HepG2 (cell line): ENCODE results near the gene NKX2-3.

Experiments
- CTCF ChIP-seq: sonication (generic); formaldehyde crosslinking; IDR thresholded peaks from 2 replicates; pipeline ENCODE4 v1.5.0; 2020; ENCODE audit warnings: mild to moderate bottlenecking, missing genetic modification reagents, moderate library complexity
- EP300 ChIP-seq, 3 experiments: sonication (generic) in 1 of 3; formaldehyde crosslinking in 1 of 3; IDR thresholded peaks; 2 replicates each; pipeline versions ENCODE4 v1.5.1 to v1.6.1; 2011 to 2020; ENCODE audit warnings: low read depth in 2 of 3, low read length in 2 of 3, borderline replicate concordance in 1 of 3, improper control_type of control experiment in 1 of 3, mild to moderate bottlenecking in 1 of 3, missing genetic modification reagents in 1 of 3, moderate library complexity in 1 of 3
- KDM1A ChIP-seq: IDR thresholded peaks from 2 replicates; pipeline ENCODE4 v1.6.1; 2016; ENCODE audit warnings: missing compliant biosample characterization
- POLR2A ChIP-seq, 2 experiments: IDR thresholded peaks; 2 replicates each; pipeline ENCODE4 v1.6.1; 2011; ENCODE audit warnings: low read depth in 2 of 2, low read length in 2 of 2, mild to moderate bottlenecking in 1 of 2, moderate library complexity in 1 of 2; ENCODE audit not compliant: insufficient read depth in 1 of 2
- RNF219 ChIP-seq: sonication (generic); formaldehyde crosslinking; IDR thresholded peaks from 2 replicates; pipeline ENCODE4 v1.5.0; 2020; ENCODE audit warnings: mild to moderate bottlenecking, missing genetic modification reagents
- STAT6 ChIP-seq: sonication (generic); formaldehyde crosslinking; IDR thresholded peaks from 2 replicates; pipeline ENCODE4 v1.4.0; 2020; ENCODE audit warnings: missing genetic modification reagents, mild to moderate bottlenecking, borderline replicate concordance
- XRCC5 ChIP-seq: fragments of 200-400 bp; formaldehyde crosslinking; optimal IDR thresholded peaks from 2 replicates; pipeline ENCODE3; 2017; ENCODE audit warnings: mild to moderate bottlenecking, low read length
- ZBTB43 ChIP-seq: sonication (generic); formaldehyde crosslinking; conservative IDR thresholded peaks from 2 replicates; pipeline ENCODE4 v1.4.0; 2020; ENCODE audit warnings: missing genetic modification reagents
- ZFP82 ChIP-seq: sonication (generic); formaldehyde crosslinking; IDR thresholded peaks from 2 replicates; pipeline ENCODE4 v1.5.1; 2020; ENCODE audit warnings: mild to moderate bottlenecking, missing genetic modification reagents, borderline replicate concordance

- no peak for TF ChIP-seq CTCF (CRISPR knock-in tag)
- TF ChIP-seq POLR2A (IDR thresholded peaks at IDR 0.05; ENCODE audit: insufficient read depth in 1 of 2, low read depth in 2 of 2, low read length in 2 of 2), result no peak
- TF ChIP-seq RNF219 (CRISPR knock-in tag), result no peak
- no peak for TF ChIP-seq XRCC5
- TF ChIP-seq EP300 (IDR thresholded peaks at IDR 0.05; ENCODE audit: low read depth in 2 of 2, low read length in 2 of 2), result no peak
- TF ChIP-seq EP300 (CRISPR knock-in tag; IDR thresholded peaks at IDR 0.05; ENCODE audit: borderline replicate concordance), result no peak
- TF ChIP-seq ZBTB43, result no peak
- TF ChIP-seq KDM1A (CRISPR knock-in tag), result no peak
- TF ChIP-seq ZFP82 (CRISPR knock-in tag), result no peak
- no peak for TF ChIP-seq STAT6 (CRISPR knock-in tag)
Measured at GRCh38 chr10:99519690-99520039, 13.1 kb upstream of the NKX2-3 start.
